SK-N-SH (cell line): ENCODE measurements around the gene FAIM2.

Experiments used
- EZH2phosphoT487 ChIP-seq: fragments of 200-600 bp; sonication (generic); IDR thresholded peaks from 2 replicates; pipeline ENCODE4 v1.6.1; 2017; ENCODE audit warnings: low read depth, mixed run types, mild to moderate bottlenecking, antibody characterized with exemption, moderate library complexity, borderline replicate concordance
- GATA2 ChIP-seq: sonication (generic); formaldehyde crosslinking; IDR thresholded peaks from 2 replicates; pipeline ENCODE4 v1.5.0; 2020; ENCODE audit warnings: mild to moderate bottlenecking, missing genetic modification reagents
- NFIC ChIP-seq: IDR thresholded peaks from 2 replicates; pipeline ENCODE4 v1.4.0; 2012; ENCODE audit warnings: borderline replicate concordance
- RAD21 ChIP-seq: IDR thresholded peaks from 2 replicates; pipeline ENCODE4 v1.6.1; 2012; ENCODE audit warnings: mild to moderate bottlenecking, low read length
- REST ChIP-seq: IDR thresholded peaks from 2 replicates; pipeline ENCODE4 v1.6.1; 2012; ENCODE audit warnings: mild to moderate bottlenecking, low read depth, low read length, moderate library complexity
- SMC3 ChIP-seq: IDR thresholded peaks from 2 replicates; pipeline ENCODE4 v1.6.1; 2012; ENCODE audit warnings: low read depth, low read length, improper control_type of control experiment
- TF ChIP-seq, protein P1 (sequence below): fragments of 200-600 bp; sonication (generic); IDR thresholded peaks from 2 replicates; pipeline ENCODE4 v1.6.1; 2017; ENCODE audit warnings: antibody characterized with exemption, mild to moderate bottlenecking, moderate library complexity

GRCh38 chr12:49843411-49843810, 60.3 kb downstream of the FAIM2 start:
- TF ChIP-seq GATA2: no peak
- TF ChIP-seq, protein P1, sequence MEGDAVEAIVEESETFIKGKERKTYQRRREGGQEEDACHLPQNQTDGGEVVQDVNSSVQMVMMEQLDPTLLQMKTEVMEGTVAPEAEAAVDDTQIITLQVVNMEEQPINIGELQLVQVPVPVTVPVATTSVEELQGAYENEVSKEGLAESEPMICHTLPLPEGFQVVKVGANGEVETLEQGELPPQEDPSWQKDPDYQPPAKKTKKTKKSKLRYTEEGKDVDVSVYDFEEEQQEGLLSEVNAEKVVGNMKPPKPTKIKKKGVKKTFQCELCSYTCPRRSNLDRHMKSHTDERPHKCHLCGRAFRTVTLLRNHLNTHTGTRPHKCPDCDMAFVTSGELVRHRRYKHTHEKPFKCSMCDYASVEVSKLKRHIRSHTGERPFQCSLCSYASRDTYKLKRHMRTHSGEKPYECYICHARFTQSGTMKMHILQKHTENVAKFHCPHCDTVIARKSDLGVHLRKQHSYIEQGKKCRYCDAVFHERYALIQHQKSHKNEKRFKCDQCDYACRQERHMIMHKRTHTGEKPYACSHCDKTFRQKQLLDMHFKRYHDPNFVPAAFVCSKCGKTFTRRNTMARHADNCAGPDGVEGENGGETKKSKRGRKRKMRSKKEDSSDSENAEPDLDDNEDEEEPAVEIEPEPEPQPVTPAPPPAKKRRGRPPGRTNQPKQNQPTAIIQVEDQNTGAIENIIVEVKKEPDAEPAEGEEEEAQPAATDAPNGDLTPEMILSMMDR: no peak
- no peak for TF ChIP-seq EZH2phosphoT487
- no peak for TF ChIP-seq RAD21
- TF ChIP-seq SMC3: no peak
- no peak for TF ChIP-seq NFIC
- no peak for TF ChIP-seq REST
